Stimulated activated effector memory CD8-positive, alpha-beta T cell treated with anti-CD3 and anti-CD28 coated beads, Interleukin-12 subunit alpha, Interleukin-12 subunit beta, amount 100 ng/mL, for 72 hours (primary cell): Measurements from ENCODE around the gene TGM1.
"Not testable (repeated sequence)": the region's sequence is repeated elsewhere in the genome, so short reads cannot be mapped to it uniquely, and the experiment has no call there.

Source experiments
- ATAC-seq: fragments of 150-1000 bp; cut with Tn5 transposase; 2 replicates; pipeline ENCODE4 v1.10.0; 2021
- DNase-seq, 2 donors: peaks; one replicate each; pipeline ENCODE4 v3.0.0; 2021 to 2022; ENCODE audit warnings: low spot score in 2 of 2
- H3K27ac Mint-ChIP-seq: one replicate; pipeline ENCODE4 v1.8.0; 2022; ENCODE audit warnings: mild to moderate bottlenecking, mixed read lengths
- H3K36me3 Mint-ChIP-seq: one replicate; pipeline ENCODE4 v1.8.0; 2022; ENCODE audit warnings: mild to moderate bottlenecking, mixed read lengths
- H3K4me1 Mint-ChIP-seq: one replicate; pipeline ENCODE4 v1.8.0; 2022; ENCODE audit warnings: mixed read lengths
- H3K4me3 Mint-ChIP-seq: one replicate; pipeline ENCODE4 v1.8.0; 2022; ENCODE audit warnings: mild to moderate bottlenecking, mixed read lengths
- H3K9me3 Mint-ChIP-seq: one replicate; pipeline ENCODE4 v1.8.0; 2022; ENCODE audit warnings: mixed read lengths

TGM1 gene

GRCh38 chr14:24202538-24202937 is 60.4 kb downstream of the TGM1 start:
- DNase-seq, H3K9me3 Mint-ChIP-seq, H3K27ac Mint-ChIP-seq, ATAC-seq, H3K4me3 Mint-ChIP-seq: not testable (repeated sequence)
- H3K4me1 Mint-ChIP-seq: peaks cover 50% of the 10 kb centered on the region
- peaks cover 100% of the 10 kb centered on the region for H3K36me3 Mint-ChIP-seq
